SK-N-MC (cell line): ENCODE results near the gene TTC21A.

Source experiments
- EZH2 ChIP-seq: fragments of 200-600 bp; sonication (generic); IDR thresholded peaks from one replicate; pipeline ENCODE4 v1.6.1; 2017; ENCODE audit warnings: antibody characterized with exemption
- POLR2AphosphoS5 ChIP-seq: IDR thresholded peaks from 2 replicates; pipeline ENCODE4 v1.6.1; 2012; ENCODE audit warnings: mild to moderate bottlenecking, low read depth, low read length, borderline replicate concordance

DNA sequence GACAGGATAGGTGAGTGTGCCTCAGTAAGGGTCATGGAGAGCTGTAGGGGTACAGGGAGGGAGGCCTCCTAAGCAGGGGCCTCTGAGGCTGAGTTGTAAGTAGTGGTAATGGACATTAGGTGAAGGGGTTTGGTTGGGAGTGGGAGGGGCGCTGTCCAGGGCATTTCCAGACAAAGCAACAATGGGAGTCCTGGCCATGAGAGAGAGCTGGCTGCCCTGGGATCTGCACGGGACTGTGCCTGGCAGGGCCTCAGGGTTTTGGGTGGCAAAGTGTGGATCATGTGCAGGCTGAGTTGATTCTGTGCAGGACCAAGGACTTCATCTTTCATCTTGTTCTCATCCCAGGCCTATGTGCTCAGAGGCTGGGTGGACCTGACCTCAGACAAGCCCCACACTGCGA, 4.6 kb downstream of the TTC21A start:
- TF ChIP-seq EZH2 (no peak), POLR2AphosphoS5 (no peak)
